HCT116 (cell line): ENCODE measurements around the gene SLCO2A1.

Experiments used
- CTCF ChIP-seq, 3 experiments: fragments of 200-600 bp in 1 of 3; sonication (generic) in 1 of 3; IDR thresholded peaks in 2 of 3; conservative IDR thresholded peaks in 1 of 3; 2 replicates each; pipeline ENCODE4 v1.5.1; 2012 to 2017; ENCODE audit warnings: low read depth in 2 of 3, low read length in 2 of 3, antibody characterized with exemption in 1 of 3, borderline replicate concordance in 1 of 3, control low read depth in 1 of 3, mild to moderate bottlenecking in 1 of 3, mixed read lengths in 1 of 3, mixed run types in 1 of 3, moderate library complexity in 1 of 3; ENCODE audit not compliant: insufficient read depth in 1 of 3
- EGR1 ChIP-seq: IDR thresholded peaks from 2 replicates; pipeline ENCODE4 v1.6.1; 2012; ENCODE audit warnings: low read depth
- EZH2 ChIP-seq: fragments of 200-600 bp; sonication (generic); IDR thresholded peaks from 2 replicates; pipeline ENCODE4 v1.6.1; 2017; ENCODE audit warnings: antibody characterized with exemption, mixed run types
- JUND ChIP-seq: IDR thresholded peaks from 2 replicates; pipeline ENCODE4 v1.6.1; 2012
- POLR2A ChIP-seq: IDR thresholded peaks from 2 replicates; pipeline ENCODE4 v1.7.0; 2011; ENCODE audit warnings: borderline replicate concordance; ENCODE audit not compliant: insufficient read depth, insufficient read length; ENCODE audit errors: extremely low read depth
- POLR2AphosphoS5 ChIP-seq: IDR thresholded peaks from 2 replicates; pipeline ENCODE4 v1.6.1; 2011; ENCODE audit warnings: mild to moderate bottlenecking, low read depth, low read length, moderate library complexity
- RAD21 ChIP-seq: IDR thresholded peaks from 2 replicates; pipeline ENCODE4 v1.6.1; 2012; ENCODE audit warnings: low read depth, mild to moderate bottlenecking
- REST ChIP-seq: IDR thresholded peaks from 2 replicates; pipeline ENCODE4 v1.6.1; 2012; ENCODE audit warnings: low read depth
- SIN3A ChIP-seq: IDR thresholded peaks from 2 replicates; pipeline ENCODE4 v1.6.1; 2012; ENCODE audit warnings: low read depth
- SRF ChIP-seq: IDR thresholded peaks from 2 replicates; pipeline ENCODE4 v1.6.1; 2012; ENCODE audit warnings: low read depth
- ZBTB33 ChIP-seq: IDR thresholded peaks from 2 replicates; pipeline ENCODE4 v1.6.1; 2011; ENCODE audit warnings: mild to moderate bottlenecking, low read length, moderate library complexity; ENCODE audit not compliant: insufficient replicate concordance; ENCODE audit errors: extremely low read depth
- ZNF274 ChIP-seq: fragments of 200-500 bp; sonication (Bioruptor generic); IDR thresholded peaks from 2 replicates; pipeline ENCODE4 v1.6.1; 2014; ENCODE audit warnings: mild to moderate bottlenecking, low read depth, low read length, inconsistent platforms

- no peak for TF ChIP-seq CTCF (IDR thresholded peaks at IDR 0.05 in 2 of 3, conservative IDR thresholded peaks at IDR 0.05 in 1 of 3; ENCODE audit: borderline replicate concordance in 1 of 3, insufficient read depth in 1 of 3, low read depth in 2 of 3, low read length in 2 of 3)
- no peak for TF ChIP-seq RAD21
- no peak for TF ChIP-seq JUND
- no peak for TF ChIP-seq ZNF274
- no peak for TF ChIP-seq EGR1
- no peak for TF ChIP-seq SIN3A
- no peak for TF ChIP-seq EZH2
- no peak for TF ChIP-seq ZBTB33
- TF ChIP-seq POLR2A, result no peak
- no peak for TF ChIP-seq SRF
- TF ChIP-seq REST, result no peak
- no peak for TF ChIP-seq POLR2AphosphoS5
Observed at GRCh38 chr3:133980035-133980434, 49.7 kb downstream of the SLCO2A1 start.
